Fibroblast of skin of back (primary cell): ENCODE data around the gene GRID1.

Experiments used
- DNase-seq: peaks from one replicate; pipeline ENCODE4 v3.0.0-alpha.2; 2013

The GRID1 gene

DNA sequence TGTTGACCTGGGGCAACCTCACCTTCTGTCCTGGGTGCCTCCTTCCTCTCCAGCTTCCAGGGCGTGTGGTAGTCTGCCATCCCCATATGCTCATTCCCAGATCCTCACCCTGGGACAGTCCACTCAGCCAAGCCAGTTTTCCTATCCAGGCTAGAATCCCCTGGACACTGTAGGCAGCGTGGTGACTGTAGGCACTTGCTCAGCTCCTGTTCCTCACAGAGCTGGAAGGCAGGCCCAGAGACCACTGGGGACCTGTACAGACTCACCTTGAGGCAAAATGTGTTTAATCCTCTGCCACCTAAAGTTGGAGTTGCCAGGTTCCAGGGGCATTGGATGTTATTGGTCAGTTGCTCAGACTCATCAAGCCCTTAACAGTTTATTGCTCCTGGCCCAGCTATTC, 2.4 kb upstream of the GRID1 start:
- no peak for DNase-seq

DNA sequence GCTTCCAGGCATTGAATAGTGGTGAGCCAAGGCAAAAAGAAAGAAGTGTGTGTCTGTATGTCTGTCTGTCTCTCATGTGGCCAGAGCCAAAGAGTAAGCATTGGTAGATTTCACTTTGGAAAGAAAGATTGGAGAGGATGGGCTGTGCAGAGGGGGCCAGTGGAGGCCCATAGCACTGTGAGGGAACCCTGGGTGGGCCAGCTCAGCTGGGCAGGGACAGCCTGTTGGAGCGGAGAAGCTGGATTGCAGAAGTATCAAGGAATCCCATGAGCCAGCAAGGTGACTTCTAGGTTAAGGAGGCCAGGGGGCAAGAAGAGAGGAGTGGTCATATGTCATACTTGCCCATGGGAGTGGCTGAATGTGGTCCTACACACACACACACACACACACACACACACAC, 1.5 kb upstream of the GRID1 start:
- DNase-seq, result no peak

DNA sequence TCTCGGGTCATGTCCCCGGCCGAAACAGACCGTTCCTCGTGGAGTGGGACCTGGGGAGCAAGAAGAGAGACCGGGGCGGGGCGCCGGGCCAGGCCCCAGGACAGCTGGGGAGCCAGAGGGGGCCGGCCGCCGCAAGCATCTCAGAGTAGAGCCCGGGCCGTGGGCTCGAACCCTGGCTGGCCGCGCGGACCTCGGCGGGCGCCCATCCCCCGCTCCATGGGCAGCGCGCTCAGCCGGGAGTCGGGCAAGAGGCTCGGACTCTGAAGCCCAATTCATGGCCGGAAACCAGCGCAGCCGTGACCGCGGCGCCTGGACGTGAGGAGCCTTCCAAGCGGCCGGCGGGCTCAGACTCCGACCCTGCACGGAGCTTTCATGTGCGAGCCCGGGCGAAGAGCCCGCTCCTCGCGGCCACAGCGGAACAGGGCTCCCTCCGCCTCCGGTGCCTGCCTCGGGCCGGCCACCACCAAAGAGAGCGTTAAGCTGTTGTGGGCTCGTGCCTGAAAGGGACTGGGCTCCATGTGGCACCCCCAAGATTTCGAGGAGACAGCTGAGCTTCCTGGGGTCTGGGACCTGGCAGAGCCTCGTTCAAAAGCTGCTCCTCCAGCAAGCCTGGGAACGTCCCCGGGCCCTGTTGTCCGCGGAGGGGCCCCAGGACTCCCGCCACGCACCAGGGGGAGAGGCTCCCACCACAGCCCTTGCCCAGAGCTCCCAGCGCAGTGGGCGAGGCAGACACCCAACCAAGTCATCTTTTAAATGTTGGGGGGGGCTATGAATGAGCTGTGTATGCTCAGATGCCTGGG, 757 bp upstream of the GRID1 start:
- no peak for DNase-seq

DNA sequence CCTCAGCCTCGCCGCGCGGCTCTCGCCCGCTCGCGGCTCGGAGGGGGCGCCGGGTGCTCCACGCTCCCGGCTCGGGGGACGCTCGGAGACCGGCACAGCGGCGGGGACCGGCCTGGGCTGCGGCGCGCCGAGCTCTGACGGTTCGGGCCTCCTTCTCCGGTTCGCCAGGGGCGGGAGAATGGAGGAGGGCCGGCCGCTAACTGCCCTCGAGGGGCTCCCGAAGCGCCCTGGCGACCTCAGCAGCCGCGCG, 232 bp upstream of the GRID1 start:
- DNase-seq, result no peak

DNA sequence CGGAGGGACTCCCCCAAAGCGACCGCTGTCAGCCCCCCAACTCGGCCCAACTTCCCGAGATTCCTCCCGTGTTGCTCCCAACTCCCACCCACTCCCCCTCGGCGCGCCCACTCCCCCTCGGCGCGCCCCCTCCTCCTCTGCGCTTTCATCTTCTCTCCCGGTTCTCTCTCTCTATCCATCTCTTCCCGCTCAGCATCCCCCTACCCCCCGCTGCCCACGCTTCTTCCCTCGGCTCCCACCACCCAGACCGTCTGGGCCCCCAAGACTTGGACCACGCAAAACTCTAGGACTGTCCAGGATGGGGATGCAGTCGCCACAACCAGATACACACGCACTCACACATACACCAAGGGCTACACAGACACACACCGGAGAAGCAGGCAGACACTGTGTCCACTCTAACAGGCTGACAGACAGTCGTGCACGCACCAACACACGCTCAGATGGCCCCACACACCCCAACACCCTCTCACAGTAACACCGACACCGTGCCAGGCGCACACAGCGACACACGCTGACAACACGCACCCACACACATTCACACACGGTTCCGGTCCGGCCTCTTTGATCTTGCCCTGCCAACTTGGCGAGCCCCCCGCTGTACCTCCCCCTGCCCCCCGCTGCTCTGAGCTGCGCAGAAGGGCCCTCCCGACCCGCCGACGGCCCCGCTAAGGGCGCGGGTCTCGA, 1.1 kb downstream of the GRID1 start:
- no peak for DNase-seq

DNA sequence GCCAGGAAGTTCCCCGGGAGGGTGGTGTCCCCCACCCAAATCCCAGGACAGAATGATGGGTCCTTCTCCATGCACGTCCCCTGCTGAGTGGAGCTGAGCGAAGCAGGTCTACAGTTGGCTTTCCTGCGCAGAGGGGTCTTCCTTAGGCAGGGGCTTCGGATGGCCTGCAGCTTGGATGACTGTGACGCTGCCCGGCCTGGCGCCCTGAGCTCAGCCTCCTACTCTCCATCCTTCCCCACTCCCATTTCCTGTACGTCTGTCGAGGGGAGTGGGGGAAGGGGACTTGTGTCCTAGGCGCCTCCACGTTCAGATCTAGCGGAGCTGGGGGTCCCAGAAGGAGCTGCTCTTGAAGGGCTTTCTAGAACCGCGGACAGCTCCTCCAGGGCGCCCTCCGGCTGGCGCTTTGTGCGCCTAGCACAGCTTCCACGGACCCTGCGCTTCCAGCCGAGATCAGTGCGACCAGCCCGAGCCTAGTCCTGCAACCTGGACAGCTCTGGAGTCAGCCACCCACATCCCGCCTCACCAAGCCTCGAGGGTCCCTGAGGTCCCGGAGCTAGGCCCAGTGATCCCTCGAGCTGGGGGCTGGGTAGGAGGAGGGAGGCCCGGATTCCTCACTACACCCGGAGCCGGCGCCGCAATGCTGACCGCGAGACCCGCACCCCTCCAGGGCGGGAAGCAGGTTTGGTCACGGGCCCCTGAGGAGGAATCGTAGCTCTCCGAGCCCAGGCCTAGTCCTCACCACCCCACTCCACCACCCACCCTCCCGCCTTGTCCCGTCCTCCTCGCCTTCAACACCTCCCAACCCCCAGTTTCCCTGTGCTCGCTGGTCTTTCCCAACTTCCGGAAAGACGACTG, 1.9 kb downstream of the GRID1 start:
- no peak for DNase-seq

DNA sequence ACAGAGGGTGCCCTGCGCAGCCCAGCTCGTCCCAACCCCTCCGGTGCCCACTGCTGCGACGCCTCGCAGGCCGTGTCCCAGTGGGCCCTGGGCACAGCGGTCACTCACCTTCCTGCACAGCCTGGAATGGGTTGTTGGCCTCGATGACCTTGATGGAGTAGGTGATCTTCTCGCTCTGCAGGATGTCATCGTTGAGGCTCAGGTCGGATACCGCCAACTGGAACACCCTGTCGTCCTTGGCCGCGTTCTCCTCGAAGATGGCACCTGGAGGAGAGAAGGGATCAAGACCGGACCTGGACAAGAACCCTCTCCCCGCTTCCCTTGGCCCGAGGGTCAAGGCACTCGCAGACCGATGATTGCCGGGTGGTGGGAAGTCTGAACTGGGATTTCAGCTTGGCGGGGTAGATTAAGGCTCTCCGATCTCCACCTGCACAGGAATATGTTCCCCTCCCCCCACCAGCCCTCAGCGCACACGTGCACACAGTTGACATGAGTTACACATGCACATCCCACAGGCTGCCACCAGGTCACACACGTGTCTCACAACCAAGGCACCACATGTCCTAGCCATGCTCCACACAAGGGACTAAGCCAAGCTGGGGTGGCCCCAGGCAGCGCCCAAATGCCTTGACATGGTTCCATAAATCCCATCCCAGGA, 2.6 kb downstream of the GRID1 start:
- no peak for DNase-seq

DNA sequence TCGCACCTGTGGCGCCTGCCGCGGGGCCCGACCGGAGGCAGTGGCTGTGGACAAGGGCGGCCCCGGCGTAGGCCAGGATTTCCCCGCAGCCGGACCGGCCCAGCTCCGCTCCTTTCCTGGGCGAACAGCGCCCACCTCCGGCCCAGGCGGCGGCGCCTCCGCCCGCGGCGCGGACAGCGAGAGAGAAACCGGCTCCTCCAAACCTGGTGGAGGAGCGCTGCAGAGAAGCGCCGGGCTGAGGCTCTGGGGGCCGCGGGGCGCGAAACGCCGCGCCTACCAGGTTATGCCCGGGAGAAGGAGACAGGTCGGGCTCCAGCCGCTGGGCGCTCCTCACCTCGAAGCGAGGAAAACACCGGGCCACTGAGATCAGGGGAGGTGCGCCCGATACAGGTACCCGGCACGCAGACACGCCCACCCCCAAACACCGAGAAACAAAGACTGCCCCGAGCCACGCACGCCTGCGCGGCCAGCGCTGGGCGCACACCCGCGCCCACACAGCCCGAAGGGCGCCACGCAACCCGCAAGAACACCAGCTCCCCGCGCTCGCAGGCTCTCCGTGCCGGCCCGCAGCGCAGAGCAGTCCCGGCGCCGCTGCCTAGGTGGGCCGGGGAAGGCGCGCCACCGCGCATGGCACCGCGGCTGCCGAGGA, 3.3 kb downstream of the GRID1 start:
- DNase-seq, result no peak

DNA sequence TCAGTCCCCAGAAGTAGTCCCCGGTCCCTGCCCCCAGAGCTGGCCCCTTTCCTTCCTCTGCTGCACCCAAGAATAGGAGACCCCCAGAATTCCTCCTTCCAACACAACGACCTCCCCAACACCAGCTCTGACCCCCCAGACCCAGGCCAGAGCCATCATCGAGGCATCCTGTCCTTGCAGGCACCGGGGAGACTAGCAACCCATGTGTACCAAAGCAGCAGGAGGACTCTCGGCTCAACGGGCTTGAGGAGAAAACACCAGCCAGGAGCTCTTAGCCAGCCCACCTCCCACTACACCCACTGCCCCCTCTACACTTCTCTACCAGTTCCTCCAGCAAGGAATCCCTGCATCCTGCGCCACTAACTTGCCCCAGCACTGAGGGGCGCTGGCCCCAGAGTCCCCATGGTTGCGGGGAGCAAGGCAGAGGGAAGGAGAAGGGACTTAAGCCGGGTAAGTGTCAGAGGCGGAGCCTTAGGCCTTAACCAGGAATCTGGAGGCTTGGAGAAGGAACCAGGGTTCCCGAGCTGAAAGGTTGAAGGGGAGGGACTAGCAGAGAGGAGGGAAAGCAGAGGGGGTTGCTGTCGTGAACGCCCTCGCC, 3.9 kb downstream of the GRID1 start:
- no peak for DNase-seq

DNA sequence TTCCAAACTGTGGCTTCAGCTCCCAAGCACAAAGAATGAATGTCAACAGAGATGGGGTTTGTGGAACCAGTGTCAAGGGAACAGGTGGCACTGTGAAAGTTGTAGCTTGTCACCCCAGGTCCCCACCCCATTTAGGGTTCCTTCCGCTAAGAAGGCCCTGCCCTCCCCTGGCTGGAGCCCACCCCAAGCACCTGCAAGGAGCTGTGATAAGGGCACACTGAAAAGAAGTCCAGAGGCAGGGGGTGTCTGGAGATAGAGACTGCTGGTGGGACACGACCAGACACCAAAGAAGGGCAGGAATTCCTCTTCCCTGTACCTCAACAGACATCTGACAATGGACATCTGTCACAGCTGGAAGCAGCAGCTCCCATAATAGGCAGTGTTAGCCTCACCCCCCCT, 4.5 kb downstream of the GRID1 start:
- no peak for DNase-seq

DNA sequence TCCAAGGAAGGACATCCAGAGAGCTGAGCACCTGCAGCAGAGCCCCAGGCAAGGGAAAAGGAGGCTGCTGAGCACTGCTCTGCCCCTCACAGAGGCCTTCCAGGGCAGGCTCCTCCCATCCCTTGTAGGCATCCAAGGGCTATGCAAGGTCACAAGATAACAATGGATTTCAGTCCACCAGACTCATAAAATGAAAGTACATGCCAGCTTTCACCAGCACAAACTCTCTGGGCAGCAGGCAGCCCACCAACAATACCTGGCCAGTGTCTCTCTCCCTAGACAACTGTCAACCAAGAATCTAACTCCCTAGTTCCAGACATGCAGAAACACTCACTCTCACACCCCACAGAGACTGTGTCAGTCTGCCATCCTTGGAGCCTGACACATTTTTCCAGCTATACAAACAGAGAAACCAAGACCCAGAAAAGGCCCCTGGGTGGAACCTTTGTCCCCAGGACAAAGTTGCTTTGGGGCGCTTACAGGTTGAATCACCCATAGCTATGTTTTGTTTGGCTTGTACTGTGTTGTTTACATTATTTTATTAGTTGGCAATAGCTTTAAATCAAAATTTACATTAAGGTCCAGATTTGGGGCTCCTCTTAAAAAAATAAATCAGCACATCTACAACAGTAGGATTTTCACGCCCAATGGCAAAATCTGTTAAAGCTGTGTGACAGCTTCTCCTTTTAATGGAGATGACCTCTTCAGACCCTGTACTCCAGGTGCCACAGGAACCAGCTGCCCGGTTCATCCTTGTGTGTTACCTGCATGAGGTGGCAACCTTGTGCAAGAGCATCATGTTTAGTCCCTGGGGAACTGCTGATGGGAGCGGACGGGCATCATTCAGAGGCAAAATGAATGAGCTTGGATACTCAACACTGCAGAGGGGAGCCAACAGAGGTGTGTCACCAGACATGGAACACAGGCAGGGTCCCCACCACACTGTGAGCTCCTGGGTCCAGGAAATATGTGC, 5.2 kb downstream of the GRID1 start:
- DNase-seq, result no peak

DNA sequence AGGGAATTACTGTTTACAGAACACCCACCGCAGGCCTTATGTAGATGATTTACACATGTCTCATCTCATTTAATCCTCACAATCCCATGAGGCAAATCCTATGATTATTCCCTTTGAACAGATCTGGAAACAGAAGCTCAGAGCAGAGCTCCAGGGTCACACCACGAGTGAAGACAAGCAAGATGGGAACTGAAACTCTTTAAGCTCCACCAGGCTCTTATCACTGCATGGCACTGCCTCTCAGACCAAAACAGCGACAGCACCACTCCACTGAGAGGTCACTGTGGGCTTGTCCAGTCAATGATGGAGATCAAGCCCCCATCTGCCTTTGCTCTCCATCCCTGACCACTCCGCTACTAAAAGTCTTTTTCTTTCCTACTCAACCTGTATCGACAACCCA, 5.9 kb downstream of the GRID1 start:
- no peak for DNase-seq

DNA sequence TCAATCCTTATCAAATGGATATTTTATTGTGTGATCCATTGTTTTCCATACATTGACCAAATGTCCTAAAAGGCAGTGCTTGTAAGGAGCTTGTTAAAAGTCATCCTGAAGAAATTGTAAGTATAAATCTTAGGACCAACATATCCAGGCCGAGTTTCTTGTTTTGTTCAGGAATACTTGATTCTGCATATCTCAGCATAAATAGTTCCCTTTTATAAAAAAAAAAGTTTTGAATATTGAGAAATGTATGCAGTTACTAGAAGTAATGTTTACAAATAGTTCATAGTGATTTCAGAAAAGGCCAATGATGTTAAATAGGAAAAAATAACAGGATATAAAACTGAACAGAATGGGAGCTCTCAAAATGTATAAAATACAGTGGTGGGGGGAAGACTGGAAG, 6.6 kb downstream of the GRID1 start:
- DNase-seq, result no peak

DNA sequence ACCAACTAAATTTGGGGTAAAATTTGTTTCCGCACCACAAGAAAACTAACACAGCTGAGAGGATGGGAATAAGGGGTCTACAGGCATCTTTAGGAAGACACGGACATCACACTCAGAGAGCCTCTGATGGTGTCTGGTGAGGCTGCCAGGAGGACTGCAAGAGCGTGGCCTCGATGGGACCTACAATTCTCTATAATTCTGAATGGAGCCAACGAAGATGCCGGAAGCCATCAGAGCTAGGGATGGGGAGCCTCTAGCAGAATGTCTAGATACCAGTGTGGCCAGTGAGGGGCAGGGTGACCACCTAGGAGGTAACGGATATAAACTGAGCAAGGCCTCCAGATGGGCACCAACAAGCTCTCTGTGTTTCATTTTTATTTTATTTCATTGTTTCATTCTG, 7.5 kb downstream of the GRID1 start:
- no peak for DNase-seq

DNA sequence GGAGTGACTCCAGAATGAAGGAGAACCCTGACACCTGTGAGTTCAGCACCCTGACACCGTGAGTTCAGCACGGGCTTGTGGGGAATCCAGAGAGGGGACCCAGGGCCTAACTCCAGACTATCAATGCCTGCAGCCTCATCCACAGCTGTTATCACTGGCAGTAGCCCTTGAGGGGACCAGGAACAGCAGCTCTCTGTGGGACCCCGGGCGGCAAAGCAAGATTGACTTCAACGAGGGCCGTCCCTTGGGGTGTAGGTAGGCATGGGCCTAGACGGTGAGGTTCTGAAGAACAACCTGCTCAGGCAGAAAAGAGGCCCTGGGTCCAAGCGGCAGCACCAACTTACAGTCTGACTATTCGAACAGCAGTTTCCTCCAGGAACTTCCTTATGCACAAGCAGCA, 8.9 kb downstream of the GRID1 start:
- no peak for DNase-seq

DNA sequence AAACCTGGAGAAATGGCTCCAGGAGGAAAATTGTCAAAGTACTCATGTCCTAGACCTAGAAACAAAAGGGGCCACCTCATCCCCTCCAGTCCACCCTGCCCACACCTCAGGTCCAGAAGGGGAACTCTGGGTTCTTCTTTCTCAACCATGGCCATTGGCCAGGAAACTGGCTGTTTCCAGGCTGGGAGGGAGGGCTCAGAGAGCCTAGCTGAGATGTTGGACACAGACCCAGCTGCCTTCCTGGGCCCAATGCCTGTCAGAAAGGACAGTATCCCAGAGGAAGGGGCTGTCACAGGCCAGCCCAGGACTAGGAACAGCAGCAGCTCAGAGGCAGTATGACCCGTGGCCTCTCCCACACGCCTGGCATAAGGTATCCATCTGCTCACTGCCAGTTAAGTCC, 9.6 kb downstream of the GRID1 start:
- no peak for DNase-seq

DNA sequence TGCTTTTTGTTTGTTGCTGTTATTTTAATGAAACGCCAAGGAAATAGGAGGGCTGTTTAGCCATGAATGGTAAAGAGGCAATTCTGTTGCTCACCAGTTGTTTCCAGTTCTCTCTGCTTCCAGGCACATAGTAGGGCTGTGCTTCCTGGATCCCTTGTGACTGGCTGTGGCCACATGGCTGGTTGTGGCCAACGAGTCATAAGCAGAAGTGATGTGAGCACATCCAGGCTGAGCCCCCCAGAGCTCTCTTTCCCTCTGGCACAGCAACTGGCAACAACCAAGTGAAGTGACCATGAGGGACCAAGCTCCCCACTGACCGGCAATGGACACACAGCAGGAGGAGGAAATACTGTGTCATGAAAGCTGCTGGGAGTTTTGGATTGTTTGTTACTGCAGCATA, 10.3 kb downstream of the GRID1 start:
- no peak for DNase-seq

DNA sequence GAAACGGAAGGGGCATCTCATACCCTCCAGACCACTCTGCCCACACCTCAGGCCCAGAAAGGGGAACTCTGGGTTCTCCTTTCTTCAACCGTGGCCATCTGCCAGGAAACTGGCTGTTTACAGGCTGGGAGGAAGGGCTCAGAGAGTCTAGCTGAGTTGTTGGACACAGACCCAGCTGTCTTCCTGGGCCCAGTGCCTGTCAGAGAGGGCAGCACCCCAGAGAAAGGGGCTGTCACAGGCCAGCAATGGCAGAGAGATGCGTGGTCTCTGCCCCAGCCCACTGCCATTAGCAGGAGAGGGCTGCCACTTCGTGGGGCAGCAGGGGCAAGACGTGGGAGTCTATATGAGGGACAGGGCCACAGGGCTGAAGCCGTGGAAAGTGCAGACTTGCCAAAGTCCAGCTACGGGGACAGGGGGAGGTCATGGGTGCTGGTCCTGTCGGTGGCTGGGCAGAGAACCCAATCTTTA, 11.0 kb downstream of the GRID1 start:
- no peak for DNase-seq

DNA sequence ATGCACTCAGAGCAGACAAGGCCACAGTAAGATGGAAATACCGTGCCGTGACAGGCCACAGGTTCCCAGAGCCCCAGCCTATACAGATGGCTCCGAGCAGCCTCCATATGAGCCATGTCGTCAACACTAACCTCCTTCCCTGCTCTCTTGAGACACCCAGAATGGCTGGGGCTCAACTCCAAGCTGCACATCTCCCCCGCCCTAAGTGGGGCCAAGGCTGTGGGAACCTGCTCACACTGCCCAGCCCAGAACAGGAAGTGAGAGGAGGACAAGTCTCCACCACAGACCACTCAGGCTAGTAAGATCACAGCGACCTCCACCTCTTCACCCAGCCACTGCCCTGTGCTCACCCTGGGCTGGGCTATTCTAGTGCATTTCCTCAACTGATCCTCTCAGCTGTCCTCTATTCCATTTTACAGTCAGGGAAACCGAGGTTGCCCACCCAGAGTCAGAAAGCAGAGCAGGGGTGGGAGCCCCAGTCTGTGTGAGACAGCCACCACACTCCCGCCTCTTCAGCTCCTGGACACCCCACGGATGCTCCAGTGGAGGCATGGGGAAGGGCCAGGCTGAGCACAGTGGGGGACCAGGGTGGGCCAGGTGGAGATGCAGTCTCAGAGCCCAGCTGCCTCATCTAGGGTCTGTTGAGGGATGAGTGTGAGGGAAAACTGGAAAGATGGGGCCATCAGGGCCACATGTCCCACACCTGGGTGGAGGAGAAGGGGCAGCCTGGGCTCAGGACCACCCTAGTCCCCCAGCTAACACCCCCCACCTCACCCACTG, 11.6 kb downstream of the GRID1 start:
- DNase-seq, result no peak
